Fibroblast of lung (primary cell): ENCODE measurements around the gene RHBG. TPM values are rescaled to one million over a fixed set of nuclear protein-coding genes. Genes with fewer than 3 reads are reported as not detected.

ENCODE experiments used
- DNase-seq, 2 donors: peaks; one replicate each; pipeline versions ENCODE4 v3.0.0 to v3.0.0-alpha.2; 2010; ENCODE audit warnings: low read depth in 2 of 2
- H2AFZ ChIP-seq: 2 replicates; pipeline ENCODE4 v1.5.1; 2012; ENCODE audit warnings: low read length, control low read depth, inconsistent platforms
- H3K27ac ChIP-seq: 2 replicates; pipeline ENCODE4 v1.5.1; 2011; ENCODE audit warnings: low read length, control low read depth; ENCODE audit not compliant: insufficient read depth
- H3K27me3 ChIP-seq: 2 replicates; pipeline ENCODE4 v1.5.1; 2011; ENCODE audit warnings: mild to moderate bottlenecking, low read length; ENCODE audit not compliant: control insufficient read depth, insufficient read depth
- H3K36me3 ChIP-seq: 2 replicates; pipeline ENCODE4 v1.5.1; 2011; ENCODE audit warnings: low read length; ENCODE audit not compliant: control insufficient read depth, insufficient read depth
- H3K4me1 ChIP-seq: 2 replicates; pipeline ENCODE4 v1.5.1; 2011; ENCODE audit warnings: low read length; ENCODE audit not compliant: control insufficient read depth, insufficient read depth; ENCODE audit errors: extremely low read depth
- H3K4me2 ChIP-seq: 2 replicates; pipeline ENCODE4 v1.5.1; 2011; ENCODE audit warnings: low read length, control low read depth; ENCODE audit not compliant: insufficient read depth; ENCODE audit errors: extremely low read depth
- H3K4me3 ChIP-seq, 4 experiments: fragments of 200-600 bp in 1 of 4; sonication (generic) in 1 of 4; replicated peaks in 1 of 4; 2 replicates each; pipeline ENCODE4 v1.5.1; 2011 to 2016; ENCODE audit warnings: low read length in 4 of 4, low read depth in 3 of 4, mild to moderate bottlenecking in 3 of 4, control low read depth in 2 of 4, inconsistent platforms in 1 of 4, mixed read lengths in 1 of 4; ENCODE audit not compliant: insufficient read depth in 1 of 4; ENCODE audit errors: control extremely low read depth in 1 of 4
- H3K79me2 ChIP-seq: 2 replicates; pipeline ENCODE4 v1.5.1; 2012; ENCODE audit warnings: mild to moderate bottlenecking, low read length, inconsistent platforms; ENCODE audit not compliant: control insufficient read depth, insufficient read depth
- H3K9ac ChIP-seq: 2 replicates; pipeline ENCODE4 v1.5.1; 2011; ENCODE audit warnings: mild to moderate bottlenecking, low read length, control low read depth; ENCODE audit not compliant: insufficient read depth
- H3K9me3 ChIP-seq: 2 replicates; pipeline ENCODE4 v1.5.1; 2012; ENCODE audit warnings: low read depth, low read length; ENCODE audit not compliant: control insufficient read depth, insufficient read depth
- H4K20me1 ChIP-seq: 2 replicates; pipeline ENCODE4 v1.5.1; 2011; ENCODE audit warnings: low read length; ENCODE audit not compliant: control insufficient read depth, insufficient read depth; ENCODE audit errors: extremely low read depth
- CTCF ChIP-seq, 2 donors: IDR thresholded peaks in 1 of 2; conservative IDR thresholded peaks in 1 of 2; 1 replicate in 1 of 2; 2 replicates in 1 of 2; pipeline ENCODE4 v1.5.1; 2011 to 2012; ENCODE audit warnings: low read length in 2 of 2, control low read depth in 1 of 2, inconsistent platforms in 1 of 2, low read depth in 1 of 2, mild to moderate bottlenecking in 1 of 2
- EZH2 ChIP-seq: IDR thresholded peaks from 2 replicates; pipeline ENCODE4 v1.5.1; 2012; ENCODE audit warnings: low read length, control low read depth, mild to moderate bottlenecking; ENCODE audit errors: missing control alignments
- polyA plus RNA-seq, 2 donors: library from polyadenylated mRNA; depleted of rRNA in 1 of 2; stranded (reverse) in 1 of 2; unstranded in 1 of 2; fragments of >200 nt; gene quantifications; 2 replicates each; pipeline ENCODE4 v1.2.1, GENCODE V29; 2011 to 2012; ENCODE audit warnings: missing spikeins in 1 of 2
- total RNA-seq: library from RNA; depleted of rRNA; stranded (reverse); fragments of >200 nt; gene quantifications from 2 replicates; pipeline ENCODE4 v1.2.1, GENCODE V29; 2014

Gene RHBG
- total and polyA plus RNA-seq, 2 donors (not counting 1 experiment from before 2014, with no cell fraction given): not detected

GRCh38 chr1:156401041-156401574 is 32.1 kb downstream of the RHBG start:
- TF ChIP-seq CTCF (conservative IDR thresholded peaks at IDR 0.05 in 1 of 2, IDR thresholded peaks at IDR 0.05 in 1 of 2; ENCODE audit: low read depth in 1 of 2, low read length in 2 of 2) (no peak), EZH2 (no peak)
- no peaks in the 10 kb centered on the region for H3K36me3 ChIP-seq

DNA sequence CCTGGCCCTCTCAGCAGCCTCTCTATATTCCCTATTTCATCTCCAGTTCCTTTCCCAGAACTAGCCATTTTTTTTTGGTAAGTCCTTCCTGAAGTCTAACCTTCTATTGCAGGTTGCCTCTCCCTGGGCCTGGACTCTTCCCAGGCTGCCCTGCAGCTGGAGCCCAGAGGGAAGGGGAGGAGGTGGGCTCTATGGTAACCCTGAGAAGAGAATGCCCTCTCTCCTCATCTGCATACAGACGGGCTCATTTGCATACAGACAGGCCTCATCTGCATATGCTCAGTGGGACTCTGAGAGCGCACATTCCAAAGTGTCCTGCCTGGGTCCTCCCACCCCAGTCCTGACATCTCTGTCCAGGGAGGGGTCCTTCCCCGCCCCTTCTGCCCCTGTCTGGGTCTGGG is 32.7 kb downstream of the RHBG start:
- Histone ChIP-seq H2AFZ (no peak overlapping the region), H3K4me3 (no peak overlapping the region), H3K4me1 (no peaks in the 10 kb centered on the region), H3K79me2 (no peaks in the 10 kb centered on the region), H3K36me3 (no peaks in the 10 kb centered on the region), H3K27me3 (peaks cover 25% of the 10 kb centered on the region), H3K4me2 (no peak overlapping the region), H3K27ac (no peak overlapping the region), H4K20me1 (no peaks in the 10 kb centered on the region), H3K9ac (no peak overlapping the region), H3K9me3 (no peaks in the 10 kb centered on the region)
- no peak for DNase-seq
- TF ChIP-seq CTCF (conservative IDR thresholded peaks at IDR 0.05 in 1 of 2, IDR thresholded peaks at IDR 0.05 in 1 of 2; ENCODE audit: low read depth in 1 of 2, low read length in 2 of 2) (no peak), EZH2 (no peak)

More at GRCh38 chr1:156401041-156401574, 32.1 kb downstream of the RHBG start:
- Histone ChIP-seq H3K4me3 (no peak overlapping the region), H3K27ac (no peak overlapping the region), H3K27me3 (peaks cover 21% of the 10 kb centered on the region), H3K9me3 (no peaks in the 10 kb centered on the region), H3K9ac (no peak overlapping the region), H3K79me2 (no peaks in the 10 kb centered on the region), H3K4me1 (no peaks in the 10 kb centered on the region), H2AFZ (no peak overlapping the region), H4K20me1 (no peaks in the 10 kb centered on the region), H3K4me2 (no peak overlapping the region)
- no peak for DNase-seq

- H3K79me2 ChIP-seq: no peaks in the 10 kb centered on the region
- H3K36me3 ChIP-seq: no peaks in the 10 kb centered on the region
- no peak overlapping the region for H3K4me3 ChIP-seq
- no peak for DNase-seq
- no peak overlapping the region for H2AFZ ChIP-seq
- no peaks in the 10 kb centered on the region for H4K20me1 ChIP-seq
- peaks cover 26% of the 10 kb centered on the region for H3K27me3 ChIP-seq
- no peak overlapping the region for H3K4me2 ChIP-seq
- H3K27ac ChIP-seq: no peak overlapping the region
- H3K9me3 ChIP-seq: no peaks in the 10 kb centered on the region
- no peak for TF ChIP-seq CTCF (conservative IDR thresholded peaks at IDR 0.05 in 1 of 2, IDR thresholded peaks at IDR 0.05 in 1 of 2; ENCODE audit: low read depth in 1 of 2, low read length in 2 of 2)
- TF ChIP-seq EZH2: no peak
- H3K9ac ChIP-seq: no peak overlapping the region
- H3K4me1 ChIP-seq: no peaks in the 10 kb centered on the region
Observed at GRCh38 chr1:156402331-156403020, 33.5 kb downstream of the RHBG start.
